Liver (tissue), 3 donors: ENCODE measurements around the gene AKIRIN1.

Source experiments
- TAF1 ChIP-seq: conservative IDR thresholded peaks from 2 replicates; pipeline ENCODE4 v1.6.1; 2016; ENCODE audit warnings: antibody characterized with exemption, mild to moderate bottlenecking
- TF ChIP-seq, protein P1 (sequence below): IDR thresholded peaks from 2 replicates; pipeline ENCODE4 v1.6.1; 2016; ENCODE audit warnings: antibody characterized with exemption, mild to moderate bottlenecking
- TF ChIP-seq, protein P2 (sequence below): fragments of 150-350 bp; IDR thresholded peaks from 2 replicates; pipeline ENCODE4 v1.5.1; 2017; ENCODE audit warnings: improper control_type of control experiment, low read depth, low read length; ENCODE audit not compliant: missing input control
- donor health status: healthy.
- donor health status: healthy.

DNA sequence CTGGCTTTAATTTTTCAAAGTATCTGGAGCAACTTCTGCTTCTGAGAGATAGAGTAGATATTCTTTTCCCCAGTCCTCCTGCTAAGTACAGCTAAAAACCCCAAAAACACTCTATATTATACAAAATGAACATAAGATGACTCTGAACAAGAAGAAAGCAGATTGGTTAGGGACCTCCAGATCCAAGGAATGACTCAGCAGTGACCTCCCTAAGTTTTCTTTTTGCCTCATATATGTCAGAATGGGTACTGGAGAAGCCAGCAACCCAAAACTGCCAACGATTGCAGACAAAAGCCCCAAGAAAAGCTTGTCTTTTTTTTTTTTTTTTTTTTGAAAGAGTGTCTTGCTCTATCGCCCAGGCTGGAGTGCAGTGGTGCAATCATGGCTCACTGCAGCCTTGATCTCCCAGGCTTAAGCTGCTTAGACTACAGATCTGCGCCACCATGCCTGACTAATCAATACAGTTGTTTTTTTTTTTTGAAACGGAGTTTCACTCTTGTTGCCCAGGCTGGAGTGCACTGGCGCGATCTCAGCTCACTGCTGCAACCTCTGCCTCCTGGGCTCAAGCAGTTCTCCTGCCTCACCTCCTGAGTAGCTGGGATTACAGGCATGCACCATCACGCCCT lies 57.8 kb downstream of the AKIRIN1 start:
- TF ChIP-seq, protein P1, sequence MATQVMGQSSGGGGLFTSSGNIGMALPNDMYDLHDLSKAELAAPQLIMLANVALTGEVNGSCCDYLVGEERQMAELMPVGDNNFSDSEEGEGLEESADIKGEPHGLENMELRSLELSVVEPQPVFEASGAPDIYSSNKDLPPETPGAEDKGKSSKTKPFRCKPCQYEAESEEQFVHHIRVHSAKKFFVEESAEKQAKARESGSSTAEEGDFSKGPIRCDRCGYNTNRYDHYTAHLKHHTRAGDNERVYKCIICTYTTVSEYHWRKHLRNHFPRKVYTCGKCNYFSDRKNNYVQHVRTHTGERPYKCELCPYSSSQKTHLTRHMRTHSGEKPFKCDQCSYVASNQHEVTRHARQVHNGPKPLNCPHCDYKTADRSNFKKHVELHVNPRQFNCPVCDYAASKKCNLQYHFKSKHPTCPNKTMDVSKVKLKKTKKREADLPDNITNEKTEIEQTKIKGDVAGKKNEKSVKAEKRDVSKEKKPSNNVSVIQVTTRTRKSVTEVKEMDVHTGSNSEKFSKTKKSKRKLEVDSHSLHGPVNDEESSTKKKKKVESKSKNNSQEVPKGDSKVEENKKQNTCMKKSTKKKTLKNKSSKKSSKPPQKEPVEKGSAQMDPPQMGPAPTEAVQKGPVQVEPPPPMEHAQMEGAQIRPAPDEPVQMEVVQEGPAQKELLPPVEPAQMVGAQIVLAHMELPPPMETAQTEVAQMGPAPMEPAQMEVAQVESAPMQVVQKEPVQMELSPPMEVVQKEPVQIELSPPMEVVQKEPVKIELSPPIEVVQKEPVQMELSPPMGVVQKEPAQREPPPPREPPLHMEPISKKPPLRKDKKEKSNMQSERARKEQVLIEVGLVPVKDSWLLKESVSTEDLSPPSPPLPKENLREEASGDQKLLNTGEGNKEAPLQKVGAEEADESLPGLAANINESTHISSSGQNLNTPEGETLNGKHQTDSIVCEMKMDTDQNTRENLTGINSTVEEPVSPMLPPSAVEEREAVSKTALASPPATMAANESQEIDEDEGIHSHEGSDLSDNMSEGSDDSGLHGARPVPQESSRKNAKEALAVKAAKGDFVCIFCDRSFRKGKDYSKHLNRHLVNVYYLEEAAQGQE, result no peak
- TF ChIP-seq, protein P2, sequence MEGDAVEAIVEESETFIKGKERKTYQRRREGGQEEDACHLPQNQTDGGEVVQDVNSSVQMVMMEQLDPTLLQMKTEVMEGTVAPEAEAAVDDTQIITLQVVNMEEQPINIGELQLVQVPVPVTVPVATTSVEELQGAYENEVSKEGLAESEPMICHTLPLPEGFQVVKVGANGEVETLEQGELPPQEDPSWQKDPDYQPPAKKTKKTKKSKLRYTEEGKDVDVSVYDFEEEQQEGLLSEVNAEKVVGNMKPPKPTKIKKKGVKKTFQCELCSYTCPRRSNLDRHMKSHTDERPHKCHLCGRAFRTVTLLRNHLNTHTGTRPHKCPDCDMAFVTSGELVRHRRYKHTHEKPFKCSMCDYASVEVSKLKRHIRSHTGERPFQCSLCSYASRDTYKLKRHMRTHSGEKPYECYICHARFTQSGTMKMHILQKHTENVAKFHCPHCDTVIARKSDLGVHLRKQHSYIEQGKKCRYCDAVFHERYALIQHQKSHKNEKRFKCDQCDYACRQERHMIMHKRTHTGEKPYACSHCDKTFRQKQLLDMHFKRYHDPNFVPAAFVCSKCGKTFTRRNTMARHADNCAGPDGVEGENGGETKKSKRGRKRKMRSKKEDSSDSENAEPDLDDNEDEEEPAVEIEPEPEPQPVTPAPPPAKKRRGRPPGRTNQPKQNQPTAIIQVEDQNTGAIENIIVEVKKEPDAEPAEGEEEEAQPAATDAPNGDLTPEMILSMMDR, result no peak
- TF ChIP-seq TAF1, result no peak
